OCI-M1 (cell line): ENCODE measurements around the gene BTNL3.

Source experiments
- DNase-seq: peaks from one replicate; lab custom pipeline; 2025; lab: John Stamatoyannopoulos, UW

BTNL3 gene

DNA sequence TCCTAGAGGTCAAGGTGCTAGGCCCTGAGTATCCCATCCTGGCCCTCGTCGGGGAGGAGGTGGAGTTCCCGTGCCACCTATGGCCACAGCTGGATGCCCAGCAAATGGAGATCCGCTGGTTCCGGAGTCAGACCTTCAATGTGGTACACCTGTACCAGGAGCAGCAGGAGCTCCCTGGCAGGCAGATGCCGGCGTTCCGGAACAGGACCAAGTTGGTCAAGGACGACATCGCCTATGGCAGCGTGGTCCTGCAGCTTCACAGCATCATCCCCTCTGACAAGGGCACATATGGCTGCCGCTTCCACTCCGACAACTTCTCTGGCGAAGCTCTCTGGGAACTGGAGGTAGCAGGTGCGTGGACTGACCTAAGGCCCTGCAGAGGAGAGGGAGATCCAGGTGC lies 59.3 kb downstream of the BTNL3 start:
- DNase-seq, result no peak

DNA sequence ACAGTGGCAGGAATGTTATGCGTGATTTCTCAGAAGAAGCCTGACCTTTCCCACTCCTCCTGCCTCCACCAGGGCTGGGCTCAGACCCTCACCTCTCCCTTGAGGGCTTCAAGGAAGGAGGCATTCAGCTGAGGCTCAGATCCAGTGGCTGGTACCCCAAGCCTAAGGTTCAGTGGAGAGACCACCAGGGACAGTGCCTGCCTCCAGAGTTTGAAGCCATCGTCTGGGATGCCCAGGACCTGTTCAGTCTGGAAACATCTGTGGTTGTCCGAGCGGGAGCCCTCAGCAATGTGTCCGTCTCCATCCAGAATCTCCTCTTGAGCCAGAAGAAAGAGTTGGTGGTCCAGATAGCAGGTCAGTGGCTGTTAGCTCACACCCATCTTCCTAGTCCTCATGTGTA lies 61.4 kb downstream of the BTNL3 start:
- DNase-seq, result no peak

DNA sequence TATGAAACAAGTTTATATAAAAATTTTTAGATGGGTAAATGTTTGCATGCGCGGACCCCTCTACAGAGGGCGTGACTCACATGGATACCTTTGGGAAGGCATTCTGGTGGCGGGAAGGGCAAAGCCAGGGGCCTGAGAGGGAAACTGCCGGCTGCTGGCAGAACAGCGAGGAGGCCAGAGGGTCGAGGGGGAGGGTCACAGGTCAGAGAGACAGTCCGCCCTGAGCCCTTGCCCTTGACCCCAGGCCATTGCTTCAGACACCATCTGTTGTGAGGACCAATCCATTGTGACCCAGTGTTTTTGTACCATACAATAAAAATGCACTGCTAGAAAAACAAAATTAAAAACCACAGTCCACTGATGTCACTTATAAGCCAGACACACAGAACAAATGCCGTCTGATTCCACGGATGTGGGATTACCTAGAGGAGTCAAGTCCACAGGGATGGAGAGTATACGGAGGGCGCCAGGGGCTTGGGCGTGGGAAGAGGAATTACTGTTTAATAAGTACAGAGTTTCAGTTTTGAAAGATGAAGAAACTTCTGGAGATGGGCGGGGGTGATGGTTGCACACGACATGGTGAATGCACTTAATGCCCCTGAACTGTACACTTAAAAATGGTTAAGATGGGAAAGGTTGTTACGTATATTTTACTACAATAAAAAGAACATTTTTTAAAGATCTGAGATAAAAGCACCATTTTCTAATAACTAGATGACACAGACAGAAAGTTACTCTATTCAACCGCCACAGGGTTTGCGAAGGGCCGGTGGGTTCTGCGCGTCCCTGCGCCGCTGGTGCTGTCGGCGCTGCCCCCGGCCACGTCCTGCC lies 63.4 kb downstream of the BTNL3 start:
- DNase-seq, result no peak

DNA sequence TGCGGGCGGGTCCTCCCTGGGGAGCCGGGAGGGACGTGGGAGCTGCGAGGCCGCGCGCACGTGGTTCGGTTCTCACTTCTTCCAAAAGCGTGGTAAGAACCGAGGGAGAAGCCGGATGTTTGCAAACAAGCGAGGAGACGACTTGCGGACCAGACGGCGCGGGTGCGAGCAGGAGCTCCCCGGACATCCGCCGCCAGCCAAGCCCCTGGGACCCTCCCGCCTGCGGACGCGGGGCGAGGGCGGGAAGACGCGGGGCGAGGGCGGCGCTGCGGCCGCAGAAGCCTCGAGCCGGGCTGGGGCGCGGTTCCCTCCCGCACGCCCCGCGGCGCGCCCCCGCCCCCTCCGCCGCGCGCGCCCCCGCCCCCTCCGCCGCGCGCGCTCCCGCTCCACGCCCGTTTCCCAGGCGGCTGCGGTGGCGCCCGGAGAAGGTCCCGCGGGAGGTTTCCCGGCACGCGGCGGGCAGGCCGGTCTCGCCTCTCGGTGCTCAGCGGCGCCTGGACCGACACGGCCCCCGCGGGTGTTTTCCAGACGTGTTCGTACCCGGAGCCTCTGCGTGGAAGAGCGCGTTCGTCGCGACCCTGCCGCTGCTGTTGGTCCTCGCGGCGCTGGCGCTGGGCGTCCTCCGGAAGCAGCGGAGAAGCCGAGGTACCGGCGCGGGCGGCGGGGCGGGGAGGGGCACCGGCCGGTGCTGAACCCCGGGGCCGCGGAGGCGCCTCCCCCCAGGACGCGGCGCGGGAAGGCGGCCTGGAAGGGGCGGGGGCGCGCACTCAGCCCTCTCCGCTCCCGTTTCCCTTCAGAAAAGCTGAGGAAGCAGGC lies 64.2 kb downstream of the BTNL3 start:
- DNase-seq, result no peak

DNA sequence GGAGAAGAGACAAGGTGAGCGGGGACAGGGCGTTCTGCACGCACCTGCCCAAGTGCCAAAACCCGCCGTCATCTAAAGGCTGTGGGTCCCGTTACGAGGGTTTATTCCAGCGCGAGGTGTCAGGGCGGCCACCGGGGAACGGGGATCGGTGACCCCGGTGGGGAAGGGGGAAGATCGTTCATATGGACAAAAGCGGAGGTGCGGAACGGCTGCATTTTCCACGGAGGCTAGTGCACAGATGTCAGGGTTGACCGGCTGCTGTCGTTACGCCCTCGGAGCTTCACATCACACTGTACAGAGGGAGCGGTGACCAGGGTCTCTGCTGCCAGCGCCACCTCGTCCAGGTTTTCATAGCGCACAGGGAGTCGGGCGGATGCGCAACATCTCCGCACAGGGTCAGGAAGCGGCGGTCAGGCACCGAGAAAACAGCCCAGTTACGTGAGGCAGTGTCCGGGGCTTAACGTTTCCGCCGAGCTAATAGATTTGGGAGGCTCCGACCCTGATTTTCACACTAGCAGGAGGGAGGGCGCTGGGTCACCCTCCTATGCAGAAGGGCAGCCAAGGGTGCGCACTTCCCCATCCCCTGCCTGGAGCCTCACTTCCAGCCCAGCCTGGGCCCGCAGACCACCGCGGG lies 65.0 kb downstream of the BTNL3 start:
- no peak for DNase-seq

DNA sequence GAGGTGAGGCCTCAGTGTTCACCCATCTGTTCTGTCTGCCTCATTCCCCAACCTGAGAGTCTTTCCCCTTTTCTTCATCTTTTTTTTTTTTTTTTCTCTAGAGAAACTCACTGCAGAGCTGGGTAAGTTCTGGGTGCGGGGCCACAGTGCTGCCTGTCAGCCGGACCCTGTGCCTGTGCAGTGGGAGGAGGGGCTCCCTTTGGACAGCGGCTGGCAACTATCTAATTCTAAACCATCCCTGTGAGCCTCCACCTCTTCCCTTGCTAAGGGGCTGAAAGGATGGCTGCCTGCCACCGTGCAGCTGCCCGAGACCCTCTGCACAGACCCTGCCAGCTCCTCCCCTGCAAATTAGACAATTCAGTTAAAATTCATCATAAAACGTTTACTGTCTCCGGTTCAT lies 65.5 kb downstream of the BTNL3 start:
- DNase-seq, result no peak

DNA sequence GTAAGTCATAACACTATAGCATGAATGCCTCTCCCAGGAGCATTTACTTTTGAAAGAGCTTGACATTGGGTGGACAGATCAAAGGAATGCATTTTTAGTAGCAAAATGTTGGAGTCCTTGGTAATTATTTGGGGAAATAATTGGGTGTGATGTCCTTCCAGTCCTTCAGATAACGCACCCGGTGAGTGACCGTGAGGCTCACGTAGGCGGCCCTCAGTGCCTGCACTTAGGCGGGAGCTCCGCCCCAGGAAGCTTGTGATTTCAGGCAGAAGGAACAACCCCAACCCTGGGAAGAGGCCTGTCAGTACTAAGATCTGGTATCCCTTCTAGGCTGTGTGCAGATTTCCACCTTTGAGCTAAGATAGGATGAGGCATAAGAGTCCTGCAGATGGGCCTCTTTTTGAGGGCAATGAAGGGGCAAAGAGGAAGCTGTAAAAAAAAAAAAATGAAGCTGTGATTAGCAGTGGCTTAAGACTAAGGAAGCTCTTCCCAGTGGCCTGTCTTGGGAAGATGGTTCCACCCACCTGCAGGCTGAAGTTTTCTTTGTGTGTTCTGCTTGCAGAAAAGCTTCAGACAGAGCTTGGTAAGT lies 66.3 kb downstream of the BTNL3 start:
- DNase-seq, result no peak
